SK-N-SH (cell line): ENCODE measurements around the gene COL5A2. TPM values are rescaled to one million over a fixed set of nuclear protein-coding genes. Genes with fewer than 3 reads are reported as not detected.

Experiments used
- CTCF ChIA-PET: fragments of 300-600, 350-600 bp; formaldehyde crosslinking; extraction: SDS; loops from one replicate; lab custom pipeline; 2021; lab: Yijun Ruan, JAX
- POLR2A ChIA-PET: fragments of 350-600 bp; sonication (Branson Sonifier 250); formaldehyde crosslinking; extraction: SDS; loops from one replicate; lab custom pipeline; 2020; ENCODE audit warnings: antibody characterized with exemption, inconsistent platforms; lab: Yijun Ruan, JAX
- DNase-seq: peaks from one replicate; pipeline ENCODE4 v3.0.0; 2012
- H2AFZ ChIP-seq: fragments of 200-600 bp; sonication (generic); 2 replicates; pipeline ENCODE4 v1.8.1; 2016; ENCODE audit warnings: antibody characterized with exemption, mild to moderate bottlenecking, low read depth
- H3F3A ChIP-seq: fragments of 200-600 bp; sonication (generic); replicated peaks from 2 replicates; pipeline ENCODE3; 2016; ENCODE audit warnings: antibody characterized with exemption, mild to moderate bottlenecking; ENCODE audit not compliant: insufficient read depth
- H3K27ac ChIP-seq, 2 experiments: fragments of 200-500 bp in 1 of 2; fragments of 200-600 bp in 1 of 2; sonication (Bioruptor generic) in 1 of 2; sonication (generic), shearing (Covaris generic) in 1 of 2; 2 replicates each; pipeline versions ENCODE4 v1.5.1 to v1.6.1; 2014 to 2016; ENCODE audit warnings: low read depth in 2 of 2, inconsistent platforms in 1 of 2, low read length in 1 of 2, mild to moderate bottlenecking in 1 of 2, mixed read lengths in 1 of 2
- H3K27me3 ChIP-seq: fragments of 200-600 bp; sonication (generic), shearing (Covaris generic); 2 replicates; pipeline ENCODE4 v1.6.1; 2016; ENCODE audit warnings: mixed run types; ENCODE audit not compliant: insufficient read depth
- H3K36me3 ChIP-seq, 2 experiments: fragments of 200-500 bp in 1 of 2; fragments of 200-600 bp in 1 of 2; sonication (Bioruptor generic) in 1 of 2; sonication (generic) in 1 of 2; replicated peaks in 1 of 2; 2 replicates each; pipeline versions ENCODE3 to v1.5.1; 2014 to 2016; ENCODE audit warnings: low read length in 1 of 2, mild to moderate bottlenecking in 1 of 2; ENCODE audit not compliant: insufficient read depth in 2 of 2, control insufficient read depth in 1 of 2
- H3K4me1 ChIP-seq, 2 experiments: fragments of 200-500 bp in 1 of 2; fragments of 200-600 bp in 1 of 2; sonication (Bioruptor generic) in 1 of 2; sonication (generic), shearing (Covaris generic) in 1 of 2; 2 replicates each; pipeline versions ENCODE4 v1.5.1 to v1.6.1; 2014 to 2016; ENCODE audit warnings: low read depth in 1 of 2, low read length in 1 of 2, mixed run types in 1 of 2; ENCODE audit not compliant: insufficient read depth in 2 of 2, control insufficient read depth in 1 of 2
- H3K4me2 ChIP-seq: fragments of 200-600 bp; sonication (generic), shearing (Covaris generic); 2 replicates; pipeline ENCODE4 v1.6.1; 2017; ENCODE audit warnings: mixed run types
- H3K4me3 ChIP-seq, 2 experiments: fragments of 200-500 bp in 1 of 2; fragments of 200-600 bp in 1 of 2; sonication (Bioruptor generic) in 1 of 2; sonication (generic), shearing (Covaris generic) in 1 of 2; 2 replicates each; pipeline versions ENCODE4 v1.5.1 to v1.8.1; 2014 to 2016; ENCODE audit warnings: low read depth in 2 of 2, inconsistent platforms in 1 of 2, low read length in 1 of 2, mild to moderate bottlenecking in 1 of 2, mixed read lengths in 1 of 2, moderate library complexity in 1 of 2
- H3K79me2 ChIP-seq: fragments of 200-600 bp; sonication (generic); 2 replicates; pipeline ENCODE4 v1.8.1; 2017; ENCODE audit warnings: mild to moderate bottlenecking; ENCODE audit not compliant: insufficient read depth
- H3K9ac ChIP-seq: fragments of 200-600 bp; sonication (generic); 2 replicates; pipeline ENCODE4 v1.6.1; 2017; ENCODE audit warnings: mixed run types
- H3K9me2 ChIP-seq: fragments of 200-600 bp; sonication (generic); 2 replicates; pipeline ENCODE4 v1.6.1; 2017; ENCODE audit warnings: mixed run types
- H3K9me3 ChIP-seq: fragments of 200-600 bp; sonication (generic); 2 replicates; pipeline ENCODE4 v1.6.1; 2017; ENCODE audit warnings: mixed run types, mild to moderate bottlenecking, moderate library complexity
- H4K20me1 ChIP-seq: fragments of 200-600 bp; sonication (generic); 2 replicates; pipeline ENCODE4 v1.6.1; 2017; ENCODE audit warnings: mild to moderate bottlenecking, mixed run types; ENCODE audit not compliant: insufficient read depth
- CHD2 ChIP-seq: fragments of 150-350 bp; IDR thresholded peaks from 2 replicates; pipeline ENCODE4 v1.6.1; 2018; ENCODE audit warnings: low read length; ENCODE audit not compliant: partially characterized antibody
- EP300 ChIP-seq, 2 experiments: IDR thresholded peaks; 2 replicates each; pipeline versions ENCODE4 v1.4.0 to v1.6.1; 2012; ENCODE audit warnings: borderline replicate concordance in 1 of 2, low read depth in 1 of 2, low read length in 1 of 2
- FOSL2 ChIP-seq: IDR thresholded peaks from 2 replicates; pipeline ENCODE4 v1.4.0; 2012; ENCODE audit warnings: low read depth, mild to moderate bottlenecking, moderate library complexity, borderline replicate concordance
- GATA2 ChIP-seq: sonication (generic); formaldehyde crosslinking; IDR thresholded peaks from 2 replicates; pipeline ENCODE4 v1.5.0; 2020; ENCODE audit warnings: mild to moderate bottlenecking, missing genetic modification reagents
- JUND ChIP-seq: IDR thresholded peaks from 2 replicates; pipeline ENCODE4 v1.4.0; 2012
- MEF2A ChIP-seq: IDR thresholded peaks from 2 replicates; pipeline ENCODE4 v1.4.0; 2012; ENCODE audit warnings: low read depth, borderline replicate concordance
- MXI1 ChIP-seq: IDR thresholded peaks from 2 replicates; pipeline ENCODE4 v1.6.1; 2012; ENCODE audit warnings: mild to moderate bottlenecking, low read depth, low read length, improper control_type of control experiment
- NFIC ChIP-seq: IDR thresholded peaks from 2 replicates; pipeline ENCODE4 v1.4.0; 2012; ENCODE audit warnings: borderline replicate concordance
- PBX3 ChIP-seq: IDR thresholded peaks from 2 replicates; pipeline ENCODE4; 2012
- POLR2AphosphoS5 ChIP-seq: IDR thresholded peaks from 2 replicates; pipeline ENCODE4 v1.6.1; 2012; ENCODE audit warnings: low read depth, low read length
- RAD21 ChIP-seq: IDR thresholded peaks from 2 replicates; pipeline ENCODE4 v1.6.1; 2012; ENCODE audit warnings: mild to moderate bottlenecking, low read length
- RXRA ChIP-seq: IDR thresholded peaks from 2 replicates; pipeline ENCODE4 v1.4.0; 2012; ENCODE audit warnings: low read depth, mild to moderate bottlenecking, borderline replicate concordance
- SIN3A ChIP-seq: IDR thresholded peaks from 2 replicates; pipeline ENCODE4 v1.6.1; 2012; ENCODE audit warnings: low read depth, mild to moderate bottlenecking, low read length, moderate library complexity, borderline replicate concordance
- SMC3 ChIP-seq: IDR thresholded peaks from 2 replicates; pipeline ENCODE4 v1.6.1; 2012; ENCODE audit warnings: low read depth, low read length, improper control_type of control experiment
- TAF1 ChIP-seq: IDR thresholded peaks from 2 replicates; pipeline ENCODE4 v1.6.1; 2012; ENCODE audit warnings: low read depth, mild to moderate bottlenecking, low read length, moderate library complexity, borderline replicate concordance
- TCF12 ChIP-seq: IDR thresholded peaks from 2 replicates; pipeline ENCODE4 v1.4.0; 2012
- TEAD4 ChIP-seq: IDR thresholded peaks from 2 replicates; pipeline ENCODE4 v1.4.0; 2012; ENCODE audit warnings: mild to moderate bottlenecking, borderline replicate concordance; ENCODE audit not compliant: insufficient read depth
- YY1 ChIP-seq: IDR thresholded peaks from 2 replicates; pipeline ENCODE4 v1.4.0; 2012; ENCODE audit warnings: low read depth, mild to moderate bottlenecking
- ZBTB33 ChIP-seq: IDR thresholded peaks from 2 replicates; pipeline ENCODE4 v1.4.0; 2012; ENCODE audit warnings: low read depth, borderline replicate concordance
- WGBS: methylation state at CpG from one replicate; pipeline ENCODE4 v1.1.6; 2017; ENCODE audit warnings: low lambda C conversion rate; 5-methylcytosine and 5-hydroxymethylcytosine counted together
- polyA plus RNA-seq, 3 experiments: library from polyadenylated mRNA; depleted of rRNA; stranded (reverse); fragments of >200 nt; gene quantifications; 2 replicates each; pipeline ENCODE4 v1.2.3, GENCODE V29; 2012

COL5A2 gene
- polyA plus RNA-seq, 1 of the 3 experiments (the other 2 are of a cell fraction) = 20.4 TPM

GRCh38 chr2:189210250-189211087 lies 30.9 kb upstream of the COL5A2 start:
- H3K9me2 ChIP-seq = no peaks in the 10 kb centered on the region
- peak overlapping the region; percentile 56 for H3K4me2 ChIP-seq
- H4K20me1 ChIP-seq = no peaks in the 10 kb centered on the region
- peak overlapping the region; percentile 69; the same call in 1 of the 2 replicates for H2AFZ ChIP-seq
- DNase-seq = no peak
- H3K4me3 ChIP-seq = peak overlapping the region; percentile 4 to 47; a peak in 3 of 4 replicates
- H3K36me3 ChIP-seq = no peaks in the 10 kb centered on the region
- TF ChIP-seq TCF12 (peak; percentile 91), GATA2 (no peak), MEF2A (0 out of 2 replicates have a peak, but pooled peaks have one; percentile 12), TAF1 (peak; percentile 55), MXI1 (no peak), CHD2 (no peak), POLR2AphosphoS5 (peak; percentile 59), YY1 (peak; percentile 65; the same call in 1 of the 2 replicates), JUND (peak; percentile 94), TEAD4 (peak; percentile 82), ZBTB33 (peak; percentile 76), RAD21 (no peak), EP300 (IDR thresholded peaks at IDR 0.05; ENCODE audit: borderline replicate concordance in 1 of 2, low read depth in 1 of 2, low read length in 1 of 2) (peak in 1 of 2 experiments; percentile 93; a peak in 3 of 4 replicates), SIN3A (0 out of 2 replicates have a peak, but pooled peaks have one; percentile 54), RXRA (peak; percentile 51; the same call in 1 of the 2 replicates), NFIC (peak; percentile 81), SMC3 (0 out of 2 replicates have a peak, but pooled peaks have one; percentile 1), FOSL2 (peak; percentile 97), PBX3 (peak; percentile 91)
- peak overlapping the region; percentile 82 for H3K9ac ChIP-seq
- peaks cover 0 to 47% of the 10 kb centered on the region in 2 experiments; a peak in 3 of 4 replicates for H3K4me1 ChIP-seq
- H3K9me3 ChIP-seq = no peaks in the 10 kb centered on the region
- H3K27ac ChIP-seq = peak overlapping the region; percentile 95 to 99
- H3K79me2 ChIP-seq = peaks cover 2% of the 10 kb centered on the region; the same call in 1 of the 2 replicates
- ChIA-PET CTCF (interaction anchor here (1.3 to 1.4 kb wide), 2 partner anchors 17 to 18 kb away, joined by 3 to 4 read pairs; no protein-coding TSS in a partner anchor), POLR2A (no interaction called here)
- peaks cover 47% of the 10 kb centered on the region for H3F3A ChIP-seq
- no peaks in the 10 kb centered on the region for H3K27me3 ChIP-seq
- 5% methylated on average over 7 of the region's 7 CpGs for WGBS
